HepG2 (cell line): ENCODE data around the gene COBL. TPM values are rescaled to one million over a fixed set of nuclear protein-coding genes. Genes with fewer than 3 reads are reported as not detected.
A peak's percentile ranks its signal among the peaks of the same experiment; 100 is the strongest.

Experiments used
- CENPX ChIP-seq: sonication (generic); formaldehyde crosslinking; IDR thresholded peaks from 2 replicates; pipeline ENCODE4 v1.9.0; 2021; ENCODE audit warnings: mild to moderate bottlenecking, missing genetic modification reagents, moderate library complexity
- DNMT3B ChIP-seq: conservative IDR thresholded peaks from 2 replicates; pipeline ENCODE4 v1.6.1; 2016; ENCODE audit warnings: missing biosample characterization, control low read depth
- HINFP ChIP-seq: sonication (generic); formaldehyde crosslinking; IDR thresholded peaks from 2 replicates; pipeline ENCODE4 v1.4.0; 2020; ENCODE audit warnings: low read depth, mild to moderate bottlenecking, missing genetic modification reagents
- HNRNPH1 ChIP-seq: fragments of 200-400 bp; formaldehyde crosslinking; optimal IDR thresholded peaks from 2 replicates; pipeline ENCODE3; 2017; ENCODE audit warnings: mild to moderate bottlenecking, low read depth, low read length
- MAZ ChIP-seq, 2 experiments: sonication (generic) in 1 of 2; formaldehyde crosslinking in 1 of 2; IDR thresholded peaks; 2 replicates each; pipeline versions ENCODE4 v1.5.0 to v1.6.1; 2012 to 2020; ENCODE audit warnings: low read depth in 2 of 2, mild to moderate bottlenecking in 2 of 2, borderline replicate concordance in 1 of 2, improper control_type of control experiment in 1 of 2, low read length in 1 of 2, missing genetic modification reagents in 1 of 2, moderate library complexity in 1 of 2
- MIXL1 ChIP-seq: IDR thresholded peaks from 2 replicates; pipeline ENCODE4 v1.6.1; 2016
- NFATC3 ChIP-seq: sonication (generic); formaldehyde crosslinking; IDR thresholded peaks from 2 replicates; pipeline ENCODE4 v1.5.1; 2020; ENCODE audit warnings: mild to moderate bottlenecking, missing genetic modification reagents
- PAF1 ChIP-seq: IDR thresholded peaks from 2 replicates; pipeline ENCODE4 v1.6.1; 2016; ENCODE audit warnings: missing genetic modification reagents, missing compliant biosample characterization
- PBX3 ChIP-seq: sonication (generic); formaldehyde crosslinking; IDR thresholded peaks from 2 replicates; pipeline ENCODE4 v1.8.1; 2023; ENCODE audit warnings: missing genetic modification reagents, inconsistent platforms, borderline replicate concordance
- SKI ChIP-seq: fragments of 450-650 bp; IDR thresholded peaks from one replicate; pipeline ENCODE4 v1.6.1; 2018; ENCODE audit warnings: mild to moderate bottlenecking; ENCODE audit not compliant: partially characterized antibody
- SSRP1 ChIP-seq: IDR thresholded peaks from 2 replicates; pipeline ENCODE4 v1.6.1; 2016; ENCODE audit warnings: control low read depth
- SUZ12 ChIP-seq: fragments of 150-350 bp; IDR thresholded peaks from 2 replicates; pipeline ENCODE4 v1.6.1; 2014; ENCODE audit warnings: low read depth, low read length
- TBP ChIP-seq: sonication (generic); formaldehyde crosslinking; IDR thresholded peaks from 2 replicates; pipeline ENCODE4 v1.5.0; 2020; ENCODE audit warnings: missing genetic modification reagents
- ZBTB3 ChIP-seq: sonication (generic); formaldehyde crosslinking; IDR thresholded peaks from 2 replicates; pipeline ENCODE4 v1.4.0; 2020; ENCODE audit warnings: low read depth, mild to moderate bottlenecking, moderate library complexity, missing genetic modification reagents, borderline replicate concordance
- ZFP90 ChIP-seq: sonication (generic); formaldehyde crosslinking; IDR thresholded peaks from 2 replicates; pipeline ENCODE4 v1.8.0; 2022; ENCODE audit warnings: missing genetic modification reagents, mild to moderate bottlenecking, inconsistent platforms, borderline replicate concordance
- ZNF12 ChIP-seq: sonication (generic); formaldehyde crosslinking; IDR thresholded peaks from 2 replicates; pipeline ENCODE4 v1.5.0; 2020; ENCODE audit warnings: missing genetic modification reagents
- ZNF136 ChIP-seq: sonication (generic); formaldehyde crosslinking; IDR thresholded peaks from 2 replicates; pipeline ENCODE4 v1.8.1; 2022; ENCODE audit warnings: low read depth, mild to moderate bottlenecking, moderate library complexity, missing genetic modification reagents
- ZNF20 ChIP-seq: sonication (generic); formaldehyde crosslinking; IDR thresholded peaks from 2 replicates; pipeline ENCODE4 v1.4.0; 2020; ENCODE audit warnings: mild to moderate bottlenecking, moderate library complexity, missing genetic modification reagents
- ZNF264 ChIP-seq: sonication (generic); formaldehyde crosslinking; IDR thresholded peaks from 2 replicates; pipeline ENCODE4 v1.4.0; 2020; ENCODE audit warnings: missing genetic modification reagents
- ZNF3 ChIP-seq: IDR thresholded peaks from 2 replicates; pipeline ENCODE4 v1.7.0; 2017; ENCODE audit warnings: inconsistent platforms
- ZNF329 ChIP-seq: sonication (generic); formaldehyde crosslinking; IDR thresholded peaks from 2 replicates; pipeline ENCODE4 v1.9.0; 2021; ENCODE audit warnings: low read depth, mild to moderate bottlenecking, missing genetic modification reagents
- polyA plus RNA-seq, 8 experiments: library from polyadenylated mRNA; depleted of rRNA in 3 of 8; stranded (reverse) in 7 of 8; unstranded in 1 of 8; fragments of >200 nt; fragmentation: Illumina TruSeq in 4 of 8; extraction: Trizol in 4 of 8; gene quantifications; 2 replicates each; pipeline versions ENCODE4 v1.2.1 to v1.2.3, GENCODE V29; 2011 to 2016; ENCODE audit warnings: low read depth in 4 of 8, missing spikeins in 1 of 8, mixed read lengths in 1 of 8; ENCODE audit not compliant: insufficient read depth in 1 of 8
- total RNA-seq, 5 experiments: library from RNA; depleted of rRNA; stranded (reverse); fragments of >200 nt; fragmentation: Illumina TruSeq; extraction: Trizol; gene quantifications; 2 replicates each; pipeline ENCODE4 v1.2.3, GENCODE V29; 2016; ENCODE audit warnings: low read depth in 1 of 5
- TF ChIP-seq, protein P1 (sequence below): sonication (generic); formaldehyde crosslinking; IDR thresholded peaks from 2 replicates; pipeline ENCODE4 v1.4.0; 2020; ENCODE audit warnings: mild to moderate bottlenecking, missing genetic modification reagents, borderline replicate concordance
- TF ChIP-seq, protein P2 (sequence below): IDR thresholded peaks from 2 replicates; pipeline ENCODE4 v1.6.1; 2016; ENCODE audit warnings: missing compliant biosample characterization, missing genetic modification reagents, borderline replicate concordance

The COBL gene
- total and polyA plus RNA-seq, 2 of the 13 experiments (the other 11 are each of a cell fraction or from before 2014, with no cell fraction given), result 3.8 to 4.9 TPM

DNA sequence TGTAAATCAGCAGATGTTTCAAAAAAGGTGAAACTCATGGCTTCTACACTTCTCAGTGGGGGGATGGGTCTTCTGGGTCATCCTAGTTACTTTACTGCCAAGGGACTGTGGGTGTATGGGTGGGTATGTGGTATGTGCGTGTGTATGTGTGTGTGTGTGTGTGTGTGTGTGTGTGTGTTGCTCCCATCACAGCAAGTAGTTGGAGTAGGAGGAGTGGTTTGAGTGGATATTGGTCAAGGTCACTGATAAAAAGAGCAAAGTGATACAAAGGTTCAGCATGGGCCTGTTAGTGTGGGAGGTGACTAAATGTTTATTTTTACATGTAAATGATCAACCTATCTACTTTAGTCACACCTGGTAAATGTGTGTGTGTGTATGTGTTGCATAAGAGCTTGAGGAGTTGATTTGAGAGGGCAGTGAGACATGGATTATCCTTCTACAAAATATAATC is 11.8 kb upstream of the COBL start (continued):
- TF ChIP-seq HINFP, result no peak
- no peak for TF ChIP-seq ZNF329 (CRISPR knock-in tag)
- no peak for TF ChIP-seq TBP (CRISPR knock-in tag)
- no peak for TF ChIP-seq ZFP90 (CRISPR knock-in tag)
- no peak for TF ChIP-seq ZNF12 (CRISPR knock-in tag)
- no peak for TF ChIP-seq PBX3 (CRISPR knock-in tag)
- no peak for TF ChIP-seq ZNF264 (CRISPR knock-in tag)
- TF ChIP-seq ZNF20, result no peak
- TF ChIP-seq ZNF136 (CRISPR knock-in tag), result no peak
- peak; percentile 49 for TF ChIP-seq SKI
- no peak for TF ChIP-seq CENPX (CRISPR knock-in tag)
- TF ChIP-seq SSRP1 (CRISPR knock-in tag), result no peak
- TF ChIP-seq HNRNPH1, result no peak
- TF ChIP-seq MAZ (IDR thresholded peaks at IDR 0.05; ENCODE audit: borderline replicate concordance, low read depth, low read length), result 0 out of 2 replicates have a peak, but pooled peaks have one; percentile 38
- no peak for TF ChIP-seq MAZ (CRISPR knock-in tag; IDR thresholded peaks at IDR 0.05; ENCODE audit: low read depth)
- TF ChIP-seq ZNF3 (CRISPR knock-in tag), result no peak
- TF ChIP-seq, protein P1, sequence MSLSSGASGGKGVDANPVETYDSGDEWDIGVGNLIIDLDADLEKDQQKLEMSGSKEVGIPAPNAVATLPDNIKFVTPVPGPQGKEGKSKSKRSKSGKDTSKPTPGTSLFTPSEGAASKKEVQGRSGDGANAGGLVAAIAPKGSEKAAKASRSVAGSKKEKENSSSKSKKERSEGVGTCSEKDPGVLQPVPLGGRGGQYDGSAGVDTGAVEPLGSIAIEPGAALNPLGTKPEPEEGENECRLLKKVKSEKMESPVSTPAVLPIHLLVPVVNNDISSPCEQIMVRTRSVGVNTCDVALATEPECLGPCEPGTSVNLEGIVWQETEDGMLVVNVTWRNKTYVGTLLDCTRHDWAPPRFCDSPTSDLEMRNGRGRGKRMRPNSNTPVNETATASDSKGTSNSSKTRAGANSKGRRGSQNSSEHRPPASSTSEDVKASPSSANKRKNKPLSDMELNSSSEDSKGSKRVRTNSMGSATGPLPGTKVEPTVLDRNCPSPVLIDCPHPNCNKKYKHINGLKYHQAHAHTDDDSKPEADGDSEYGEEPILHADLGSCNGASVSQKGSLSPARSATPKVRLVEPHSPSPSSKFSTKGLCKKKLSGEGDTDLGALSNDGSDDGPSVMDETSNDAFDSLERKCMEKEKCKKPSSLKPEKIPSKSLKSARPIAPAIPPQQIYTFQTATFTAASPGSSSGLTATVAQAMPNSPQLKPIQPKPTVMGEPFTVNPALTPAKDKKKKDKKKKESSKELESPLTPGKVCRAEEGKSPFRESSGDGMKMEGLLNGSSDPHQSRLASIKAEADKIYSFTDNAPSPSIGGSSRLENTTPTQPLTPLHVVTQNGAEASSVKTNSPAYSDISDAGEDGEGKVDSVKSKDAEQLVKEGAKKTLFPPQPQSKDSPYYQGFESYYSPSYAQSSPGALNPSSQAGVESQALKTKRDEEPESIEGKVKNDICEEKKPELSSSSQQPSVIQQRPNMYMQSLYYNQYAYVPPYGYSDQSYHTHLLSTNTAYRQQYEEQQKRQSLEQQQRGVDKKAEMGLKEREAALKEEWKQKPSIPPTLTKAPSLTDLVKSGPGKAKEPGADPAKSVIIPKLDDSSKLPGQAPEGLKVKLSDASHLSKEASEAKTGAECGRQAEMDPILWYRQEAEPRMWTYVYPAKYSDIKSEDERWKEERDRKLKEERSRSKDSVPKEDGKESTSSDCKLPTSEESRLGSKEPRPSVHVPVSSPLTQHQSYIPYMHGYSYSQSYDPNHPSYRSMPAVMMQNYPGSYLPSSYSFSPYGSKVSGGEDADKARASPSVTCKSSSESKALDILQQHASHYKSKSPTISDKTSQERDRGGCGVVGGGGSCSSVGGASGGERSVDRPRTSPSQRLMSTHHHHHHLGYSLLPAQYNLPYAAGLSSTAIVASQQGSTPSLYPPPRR, result peak; percentile 82
- TF ChIP-seq PAF1, result no peak
- TF ChIP-seq ZBTB3 (CRISPR knock-in tag), result 0 out of 2 replicates have a peak, but pooled peaks have one; percentile 39
- TF ChIP-seq NFATC3 (CRISPR knock-in tag), result no peak
- peak; percentile 70; the same call in 1 of the 2 replicates for TF ChIP-seq MIXL1 (CRISPR knock-in tag)
- no peak for TF ChIP-seq DNMT3B (CRISPR knock-in tag)
- TF ChIP-seq, protein P2, sequence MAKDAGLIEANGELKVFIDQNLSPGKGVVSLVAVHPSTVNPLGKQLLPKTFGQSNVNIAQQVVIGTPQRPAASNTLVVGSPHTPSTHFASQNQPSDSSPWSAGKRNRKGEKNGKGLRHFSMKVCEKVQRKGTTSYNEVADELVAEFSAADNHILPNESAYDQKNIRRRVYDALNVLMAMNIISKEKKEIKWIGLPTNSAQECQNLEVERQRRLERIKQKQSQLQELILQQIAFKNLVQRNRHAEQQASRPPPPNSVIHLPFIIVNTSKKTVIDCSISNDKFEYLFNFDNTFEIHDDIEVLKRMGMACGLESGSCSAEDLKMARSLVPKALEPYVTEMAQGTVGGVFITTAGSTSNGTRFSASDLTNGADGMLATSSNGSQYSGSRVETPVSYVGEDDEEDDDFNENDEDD (CRISPR knock-in tag), result no peak
- TF ChIP-seq SUZ12, result no peak
